ENCODE measurements around the gene SLC34A1.
"Not testable (repeated sequence)": the region's sequence is repeated elsewhere in the genome, so short reads cannot be mapped to it uniquely, and the experiment has no call there.

SLC34A1 gene

GRCh38 chr5:177384134-177384533, at the start of gene SLC34A1:
TSS of gene SLC34A1 (plus strand) at chr5:177384434. CDS start at chr5:177385742, 1,308 bp downstream.
- DNase-seq (ENCODE audit: low read depth in 2 of 2), result no peak

GRCh38 chr5:177334781-177335700, 49.2 kb upstream of the SLC34A1 start:
- DNase-seq (ENCODE audit: low read depth in 2 of 2), result no peak

- DNase-seq (ENCODE audit: low read depth in 2 of 2), result no peak
These were observed 48.6 kb upstream of the SLC34A1 start for GRCh38 chr5:177335701-177336065.

GRCh38 chr5:177336112-177336511, 48.1 kb upstream of the SLC34A1 start:
- DNase-seq (ENCODE audit: low read depth in 2 of 2), result no peak

- DNase-seq (ENCODE audit: low read depth in 2 of 2), result no peak
These were observed 47.4 kb upstream of the SLC34A1 start for GRCh38 chr5:177336603-177337494.

GRCh38 chr5:177338251-177339106, 45.8 kb upstream of the SLC34A1 start:
- DNase-seq (ENCODE audit: low read depth in 2 of 2), result no peak

GRCh38 chr5:177339107-177339638, 45.1 kb upstream of the SLC34A1 start:
- no peak for DNase-seq (ENCODE audit: low read depth in 2 of 2)

GRCh38 chr5:177343000-177343399, 41.2 kb upstream of the SLC34A1 start:
- DNase-seq (ENCODE audit: low read depth in 2 of 2), result not testable (repeated sequence)

- DNase-seq (ENCODE audit: low read depth in 2 of 2), result no peak
These were observed 40.5 kb upstream of the SLC34A1 start for GRCh38 chr5:177343777-177344176.

GRCh38 chr5:177344891-177345290, 39.3 kb upstream of the SLC34A1 start:
- DNase-seq (ENCODE audit: low read depth in 2 of 2), result no peak

- DNase-seq (ENCODE audit: low read depth in 2 of 2), result no peak
These were observed 37.4 kb upstream of the SLC34A1 start for GRCh38 chr5:177346820-177347219.

GRCh38 chr5:177347699-177348098, 36.5 kb upstream of the SLC34A1 start:
- DNase-seq (ENCODE audit: low read depth in 2 of 2), result no peak

GRCh38 chr5:177349362-177349647, 34.9 kb upstream of the SLC34A1 start:
- DNase-seq (ENCODE audit: low read depth in 2 of 2), result no peak

- DNase-seq (ENCODE audit: low read depth in 2 of 2), result no peak
These were observed 34.5 kb upstream of the SLC34A1 start for GRCh38 chr5:177349762-177350161.

- no peak for DNase-seq (ENCODE audit: low read depth in 2 of 2)
These were observed 33.4 kb upstream of the SLC34A1 start for GRCh38 chr5:177350776-177351391.

GRCh38 chr5:177351392-177352329, 32.6 kb upstream of the SLC34A1 start, which contains the start of gene LMAN2:
TSS of gene LMAN2 (minus strand) at chr5:177351668. CDS start at chr5:177351647, 21 bp downstream.
- DNase-seq (ENCODE audit: low read depth in 2 of 2), result peak; percentile 76 to 77

- DNase-seq (ENCODE audit: low read depth in 2 of 2), result no peak
These were observed 31.1 kb upstream of the SLC34A1 start for GRCh38 chr5:177353093-177353492.

GRCh38 chr5:177354256-177354655, 30.0 kb upstream of the SLC34A1 start:
- DNase-seq (ENCODE audit: low read depth in 2 of 2), result no peak

- DNase-seq (ENCODE audit: low read depth in 2 of 2), result no peak
These were observed 29.5 kb upstream of the SLC34A1 start for GRCh38 chr5:177354711-177355110.
